NCI-H2196 treated with DMSO at 0.1 percent for 48 hours (cell line): ENCODE data around the gene RALGAPB.
"Not testable (repeated sequence)": the region's sequence is repeated elsewhere in the genome, so short reads cannot be mapped to it uniquely, and the experiment has no call there.

Experiments
- DNase-seq: peaks from one replicate; lab custom pipeline; 2025; ENCODE audit not compliant: unreplicated experiment; lab: John Stamatoyannopoulos, UW

The RALGAPB gene

DNA sequence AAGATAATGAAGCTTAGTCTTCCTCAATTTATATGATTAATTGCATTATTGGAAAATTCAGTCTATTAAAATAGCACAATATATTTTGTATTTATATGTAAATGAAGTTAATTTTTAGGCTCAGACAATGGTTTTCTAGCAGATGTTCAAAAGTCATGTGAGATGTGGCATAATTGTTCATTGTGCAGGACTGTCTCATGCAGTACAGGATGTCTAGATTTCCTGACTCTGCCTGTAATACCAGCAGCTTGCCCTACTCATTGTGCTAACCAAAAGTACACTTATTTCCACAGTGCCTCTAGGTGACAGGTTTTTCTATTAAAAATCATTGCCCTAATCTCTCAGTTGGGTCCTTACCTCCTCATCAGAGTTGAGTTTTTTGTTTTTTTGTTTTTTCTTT is 12.4 kb downstream of the RALGAPB start:
- DNase-seq: no peak

- no peak for DNase-seq
Measured at GRCh38 chr20:38489181-38489580, 16.5 kb downstream of the RALGAPB start.

- no peak for DNase-seq
Measured at GRCh38 chr20:38497246-38497935, 24.7 kb downstream of the RALGAPB start.

- no peak for DNase-seq
Measured at GRCh38 chr20:38498909-38499308, 26.3 kb downstream of the RALGAPB start.

DNA sequence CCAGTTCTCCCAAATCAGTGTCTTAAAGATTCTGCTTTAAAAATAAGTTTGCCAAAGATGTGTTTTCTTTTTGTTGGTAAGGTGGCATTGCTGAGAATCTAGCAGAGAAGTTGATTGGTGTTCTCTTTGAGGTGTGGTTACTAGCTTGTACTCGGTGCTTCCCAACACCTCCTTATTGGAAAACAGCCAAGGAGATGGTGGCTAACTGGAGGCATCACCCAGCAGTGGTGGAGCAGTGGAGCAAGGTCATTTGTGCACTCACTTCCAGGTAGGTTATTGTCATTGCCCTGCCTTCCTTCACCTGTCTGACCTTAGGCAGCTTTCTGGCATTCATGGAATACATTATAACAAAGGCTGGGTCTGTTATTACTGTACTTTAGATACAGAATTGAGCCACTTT is 26.7 kb downstream of the RALGAPB start:
- DNase-seq: no peak

- DNase-seq: no peak
Measured at GRCh38 chr20:38501858-38502436, 29.3 kb downstream of the RALGAPB start.

GRCh38 chr20:38504368-38505090 is 31.9 kb downstream of the RALGAPB start:
- no peak for DNase-seq

DNA sequence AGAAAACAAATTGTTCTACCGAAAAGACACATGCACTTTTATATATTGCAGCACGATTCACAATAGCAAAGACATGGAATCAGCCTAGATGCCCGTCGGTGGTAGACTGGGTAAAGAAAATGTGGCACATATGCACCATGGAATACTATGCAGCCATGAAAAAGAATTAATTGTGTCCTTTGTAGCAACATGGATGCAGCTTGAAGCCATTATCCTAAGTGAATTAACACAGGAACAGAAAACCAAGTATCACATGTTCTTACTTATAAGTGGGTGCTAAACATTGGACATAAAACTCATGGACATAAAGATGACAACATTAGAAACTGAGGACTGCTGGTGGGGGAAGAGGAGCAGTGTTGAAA is 32.4 kb downstream of the RALGAPB start:
- no peak for DNase-seq

DNA sequence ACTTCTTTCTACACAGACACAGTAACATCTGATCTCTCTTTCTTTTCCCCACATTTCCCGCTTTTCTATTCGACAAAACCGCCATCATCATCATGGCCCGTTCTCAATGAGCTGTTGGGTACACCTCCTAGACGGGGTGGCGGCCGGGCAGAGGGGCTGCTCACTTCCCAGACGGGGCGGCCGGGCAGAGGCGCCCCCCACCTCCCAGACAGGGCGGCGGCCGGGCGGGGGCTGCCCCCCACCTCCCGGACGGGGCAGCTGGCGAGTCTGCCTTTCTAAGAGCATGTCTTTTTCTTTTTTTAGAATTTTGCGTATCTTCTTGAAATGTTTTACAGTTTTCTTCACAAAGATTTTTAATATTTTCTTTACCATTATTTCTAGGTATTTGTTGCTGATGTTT is 39.1 kb downstream of the RALGAPB start:
- not testable (repeated sequence) for DNase-seq

DNA sequence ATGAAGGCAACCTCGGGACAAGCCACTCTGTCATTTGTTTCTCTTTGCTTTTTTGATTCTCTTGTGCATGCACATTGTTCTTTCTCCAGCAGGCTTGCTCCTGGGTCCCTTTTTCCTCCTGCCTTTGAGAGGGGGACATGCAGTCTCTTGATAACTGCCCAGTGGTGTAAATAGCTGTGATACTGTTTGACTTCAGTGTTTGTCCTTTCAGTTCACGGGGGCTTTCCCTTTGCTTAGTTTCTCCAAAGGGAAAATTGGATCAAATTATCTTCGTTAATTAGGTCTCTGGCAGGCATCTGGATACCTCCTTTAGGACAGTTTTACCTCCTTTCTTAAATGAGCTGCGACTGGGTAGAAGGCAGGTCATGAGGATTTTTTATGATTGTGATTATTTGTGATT is 41.5 kb downstream of the RALGAPB start:
- DNase-seq: no peak

DNA sequence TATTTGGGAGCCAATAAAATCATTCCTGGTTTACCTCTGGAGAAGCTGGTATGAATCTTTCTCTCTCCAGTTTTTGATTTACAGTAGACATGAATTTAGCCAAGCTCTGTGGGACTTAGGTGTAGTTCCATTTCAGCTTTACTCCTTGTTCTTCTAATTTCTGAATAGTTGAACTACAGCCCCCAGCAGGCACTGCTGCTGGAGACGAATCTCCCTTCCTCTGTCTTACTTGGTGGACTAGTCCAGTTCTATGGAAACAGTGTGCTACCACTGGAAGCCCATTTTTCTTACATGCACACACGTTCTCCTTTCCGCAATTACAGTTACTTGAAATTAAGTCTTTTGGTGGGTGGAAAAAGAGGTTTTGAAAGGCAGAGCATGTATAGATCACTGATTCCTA is 42.3 kb downstream of the RALGAPB start:
- DNase-seq: no peak

DNA sequence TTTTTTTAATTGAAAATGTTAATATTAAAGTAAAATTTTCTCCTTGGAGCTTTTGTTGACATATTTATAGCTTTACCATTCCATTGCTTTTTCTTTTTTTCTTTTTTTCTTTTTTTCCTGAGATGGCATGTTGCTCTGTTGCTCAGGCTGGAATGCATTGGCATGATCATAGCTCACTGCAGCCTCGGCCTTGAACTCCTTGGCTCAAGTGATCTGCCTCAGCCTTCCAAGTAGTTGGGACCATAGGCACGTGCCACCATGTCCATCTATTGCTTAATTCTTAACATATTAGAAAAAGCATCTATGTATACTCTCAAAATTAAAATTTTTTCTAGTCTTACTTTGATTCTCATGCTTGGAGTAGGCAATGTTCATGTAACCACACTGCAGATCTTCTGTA is 43.0 kb downstream of the RALGAPB start:
- DNase-seq: no peak

GRCh38 chr20:38519426-38519825 is 46.8 kb downstream of the RALGAPB start:
- DNase-seq: no peak

GRCh38 chr20:38520261-38520660 is 47.6 kb downstream of the RALGAPB start:
- DNase-seq: no peak

GRCh38 chr20:38523697-38524096 is 51.1 kb downstream of the RALGAPB start:
- no peak for DNase-seq

GRCh38 chr20:38528167-38528566 is 55.5 kb downstream of the RALGAPB start:
- no peak for DNase-seq

- DNase-seq: no peak
Measured at GRCh38 chr20:38531021-38531420, 58.4 kb downstream of the RALGAPB start.

DNA sequence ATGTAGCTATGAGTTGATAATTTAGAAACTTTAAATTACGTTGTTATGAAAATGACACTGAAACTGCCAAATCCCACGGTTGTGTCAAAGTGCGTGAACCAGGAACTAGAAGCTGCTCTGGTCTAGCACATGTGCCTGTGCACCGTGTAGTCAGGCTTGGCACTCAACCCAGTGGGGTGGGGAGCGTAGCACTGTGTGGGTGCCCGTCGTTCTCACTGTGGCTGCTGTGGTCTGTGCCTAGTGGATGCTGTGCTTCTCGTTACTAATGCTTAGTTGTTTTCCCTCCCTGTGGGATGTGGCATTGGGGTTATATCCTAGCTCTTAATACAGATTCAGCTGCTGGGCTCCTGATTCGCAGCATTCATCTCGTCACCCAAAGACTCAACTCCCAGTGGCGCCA is 62.1 kb downstream of the RALGAPB start:
- DNase-seq: no peak

DNA sequence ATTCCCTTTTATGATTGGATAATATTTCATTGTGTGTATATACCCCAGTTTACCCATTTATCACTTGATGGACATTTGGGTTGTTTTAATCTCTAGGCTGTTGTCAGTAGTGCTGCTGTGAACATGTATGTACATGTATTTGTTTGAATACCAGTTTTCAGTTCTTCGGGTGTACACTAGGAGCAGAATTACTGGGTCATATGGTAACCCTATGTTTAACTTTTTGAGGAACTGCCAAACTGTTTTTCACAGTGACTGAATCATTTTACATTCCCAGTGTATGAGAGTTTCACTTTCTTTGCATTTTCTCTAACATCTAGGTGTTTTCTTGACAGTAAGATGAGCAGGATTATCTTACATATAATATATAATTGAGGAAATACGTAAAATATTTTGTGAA is 63.7 kb downstream of the RALGAPB start:
- no peak for DNase-seq

- no peak for DNase-seq
Measured at GRCh38 chr20:38537176-38537575, 64.5 kb downstream of the RALGAPB start.

DNA sequence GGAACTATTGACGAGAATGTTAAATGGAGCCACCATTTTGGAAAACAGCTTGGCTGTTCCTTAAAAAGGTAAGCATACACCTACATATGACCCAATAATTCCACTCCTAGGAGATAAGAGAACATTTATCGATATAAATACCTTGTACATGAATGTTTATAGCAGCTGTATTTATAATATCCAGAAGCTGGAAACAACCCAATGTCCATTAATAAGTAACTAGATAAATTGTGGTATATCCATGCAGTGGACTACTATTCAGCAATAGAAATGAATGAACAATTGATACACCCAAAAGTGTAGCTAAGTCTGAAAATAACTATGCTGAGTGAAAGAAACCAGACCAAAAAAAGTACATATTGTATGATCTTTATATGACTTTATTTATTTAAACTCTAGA is 66.1 kb downstream of the RALGAPB start:
- DNase-seq: no peak
